Stimulated activated CD8-positive, alpha-beta memory T cell treated with anti-CD3 and anti-CD28 coated beads, Interleukin-7, amount 100 ng/mL, for 1 hour (primary cell): ENCODE data around the gene PPARG.
"Not testable (repeated sequence)": the region's sequence is repeated elsewhere in the genome, so short reads cannot be mapped to it uniquely, and the experiment has no call there.

Source experiments
- DNase-seq, 2 donors: peaks; one replicate each; pipeline ENCODE4 v3.0.0-alpha.2; 2020; ENCODE audit warnings: low read depth in 2 of 2

Gene PPARG

GRCh38 chr3:12288182-12289129 lies at the start of gene PPARG:
Gene PPARG (plus strand): TSS chr3:12289070. CDS start chr3:12379712, 90,642 bp downstream.
- no peak for DNase-seq

GRCh38 chr3:12239301-12239700 lies 49.6 kb upstream of the PPARG start:
- DNase-seq: no peak

GRCh38 chr3:12242772-12243171 lies 46.1 kb upstream of the PPARG start:
- DNase-seq: no peak

- DNase-seq: no peak
Observed at GRCh38 chr3:12246497-12247163, 42.2 kb upstream of the PPARG start.

- no peak for DNase-seq
Observed at GRCh38 chr3:12247411-12247810, 41.5 kb upstream of the PPARG start.

GRCh38 chr3:12249519-12249918 lies 39.4 kb upstream of the PPARG start:
- no peak for DNase-seq

- DNase-seq: no peak
Observed at GRCh38 chr3:12252889-12253288, 36.0 kb upstream of the PPARG start.

GRCh38 chr3:12253516-12254343 lies 35.1 kb upstream of the PPARG start:
- DNase-seq: no peak

- DNase-seq: no peak
Observed at GRCh38 chr3:12255393-12255792, 33.5 kb upstream of the PPARG start.

GRCh38 chr3:12258911-12259310 lies 30.0 kb upstream of the PPARG start:
- DNase-seq: no peak

GRCh38 chr3:12262173-12262572 lies 26.7 kb upstream of the PPARG start:
- not testable (repeated sequence) for DNase-seq

GRCh38 chr3:12265508-12265907 lies 23.4 kb upstream of the PPARG start:
- DNase-seq: no peak

GRCh38 chr3:12266038-12266437 lies 22.8 kb upstream of the PPARG start:
- DNase-seq: no peak

GRCh38 chr3:12267376-12268030 lies 21.4 kb upstream of the PPARG start:
- no peak for DNase-seq

- no peak for DNase-seq
Observed at GRCh38 chr3:12268049-12268735, 20.7 kb upstream of the PPARG start.

- DNase-seq: no peak
Observed at GRCh38 chr3:12270976-12271375, 17.9 kb upstream of the PPARG start.

- DNase-seq: no peak
Observed at GRCh38 chr3:12273045-12273695, 15.7 kb upstream of the PPARG start.

- no peak for DNase-seq
Observed at GRCh38 chr3:12275974-12276650, 12.8 kb upstream of the PPARG start.

GRCh38 chr3:12276827-12277226 lies 12.0 kb upstream of the PPARG start:
- not testable (repeated sequence) for DNase-seq

- DNase-seq: no peak
Observed at GRCh38 chr3:12278566-12278965, 10.3 kb upstream of the PPARG start.
